HG03460 (cell line): Measurements from ENCODE around the gene TBX2.

Experiments
- ATAC-seq: cut with Tn5 transposase; IDR thresholded peaks from one replicate; pipeline ENCODE4 v1.9.1; 2021; ENCODE audit not compliant: unreplicated experiment

TBX2 gene

DNA sequence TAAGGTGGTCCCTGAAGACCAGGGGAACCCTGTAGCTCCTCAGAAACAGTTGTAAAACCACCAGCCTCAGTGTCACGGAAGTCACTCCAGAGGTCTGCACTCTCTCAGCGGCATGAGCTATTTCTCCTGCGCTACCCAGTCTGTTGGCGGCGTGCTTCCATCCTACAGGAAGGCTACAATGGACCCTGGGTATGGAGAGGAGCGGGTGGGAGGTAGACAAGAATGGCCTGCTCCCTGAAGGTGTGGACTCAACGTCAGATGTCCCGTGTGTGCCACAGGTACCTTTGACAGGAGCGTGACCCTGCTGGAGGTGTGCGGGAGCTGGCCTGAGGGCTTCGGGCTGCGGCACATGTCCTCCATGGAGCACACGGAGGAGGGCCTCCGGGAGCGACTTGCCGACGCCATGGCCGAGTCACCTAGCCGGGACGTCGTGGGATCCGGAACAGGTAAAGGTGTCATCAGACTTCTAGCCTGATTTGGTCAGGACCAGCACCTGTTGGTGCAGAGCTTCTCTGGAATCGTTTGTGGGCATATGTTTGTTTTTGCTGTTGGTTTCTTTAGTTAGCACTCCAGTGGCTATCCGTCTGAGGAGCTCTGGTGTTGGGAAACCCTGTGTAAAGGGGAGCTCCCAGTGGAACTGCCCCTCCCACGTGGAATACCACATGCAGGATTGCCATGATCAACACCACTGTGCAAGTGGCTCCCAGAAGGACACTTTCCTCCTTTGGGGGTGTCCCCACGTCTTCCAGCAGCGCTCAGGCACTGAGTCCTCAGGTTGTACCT is 31.4 kb upstream of the TBX2 start:
- no peak for ATAC-seq

GRCh38 chr17:61368832-61369450 is 30.7 kb upstream of the TBX2 start:
- no peak for ATAC-seq

- no peak for ATAC-seq
Observed at GRCh38 chr17:61369751-61370150, 29.9 kb upstream of the TBX2 start.

DNA sequence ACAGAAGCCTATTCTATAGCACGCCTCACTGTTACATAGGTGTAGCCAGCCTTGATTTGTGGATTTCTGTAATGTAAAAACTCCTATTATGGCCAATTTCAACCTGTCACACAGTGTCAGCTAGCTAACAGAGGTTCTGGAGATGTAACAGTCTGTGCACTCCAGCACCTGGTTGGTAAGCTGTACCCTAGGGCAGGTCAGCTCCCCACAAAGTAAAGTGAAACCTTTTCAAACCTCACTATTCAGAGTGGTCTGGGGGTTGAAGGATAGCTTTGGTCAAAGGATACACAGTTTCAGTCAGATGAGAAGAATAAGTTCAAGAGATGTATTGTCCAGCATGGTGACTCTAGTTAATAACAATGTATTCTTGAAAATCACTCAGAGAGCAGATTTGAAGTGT is 28.5 kb upstream of the TBX2 start:
- ATAC-seq, result no peak

DNA sequence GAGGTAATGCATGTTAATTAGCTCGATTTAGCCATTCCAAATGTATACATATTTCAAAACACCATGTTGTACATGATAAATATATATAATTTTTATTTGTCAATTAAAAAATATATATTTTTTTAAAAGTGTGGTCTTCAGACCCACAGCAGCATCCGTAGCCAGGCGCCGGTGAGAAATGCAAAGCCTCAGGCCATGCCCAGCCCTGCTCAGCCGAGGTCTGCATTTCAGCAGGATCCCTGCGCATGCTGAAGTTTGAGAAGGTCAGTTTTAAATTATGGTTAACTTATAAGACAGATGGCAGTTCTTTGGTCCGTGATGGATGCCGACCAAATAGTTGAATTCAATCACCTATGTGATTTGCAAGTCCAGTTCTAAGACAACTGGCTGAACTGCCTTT is 28.0 kb upstream of the TBX2 start:
- ATAC-seq, result no peak

DNA sequence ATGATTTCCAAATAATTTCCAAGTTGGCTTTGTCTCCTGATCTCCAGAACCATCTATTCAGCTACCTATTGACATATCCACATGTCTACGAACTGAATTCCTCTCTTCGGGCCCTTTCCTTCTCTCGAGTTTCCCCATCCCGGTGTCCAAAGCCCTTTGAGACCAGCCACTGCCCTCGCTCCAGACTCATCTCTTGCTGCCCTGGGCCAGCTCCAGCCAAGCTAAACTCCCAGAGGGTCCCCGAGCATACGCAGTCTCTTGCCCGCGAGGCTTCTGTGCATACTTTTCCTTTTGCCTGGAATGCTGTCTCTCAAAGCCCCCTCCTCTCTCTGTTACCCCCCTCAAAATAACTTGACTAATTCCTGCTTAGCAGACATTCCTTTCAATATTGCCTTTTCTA is 27.2 kb upstream of the TBX2 start:
- ATAC-seq, result no peak

DNA sequence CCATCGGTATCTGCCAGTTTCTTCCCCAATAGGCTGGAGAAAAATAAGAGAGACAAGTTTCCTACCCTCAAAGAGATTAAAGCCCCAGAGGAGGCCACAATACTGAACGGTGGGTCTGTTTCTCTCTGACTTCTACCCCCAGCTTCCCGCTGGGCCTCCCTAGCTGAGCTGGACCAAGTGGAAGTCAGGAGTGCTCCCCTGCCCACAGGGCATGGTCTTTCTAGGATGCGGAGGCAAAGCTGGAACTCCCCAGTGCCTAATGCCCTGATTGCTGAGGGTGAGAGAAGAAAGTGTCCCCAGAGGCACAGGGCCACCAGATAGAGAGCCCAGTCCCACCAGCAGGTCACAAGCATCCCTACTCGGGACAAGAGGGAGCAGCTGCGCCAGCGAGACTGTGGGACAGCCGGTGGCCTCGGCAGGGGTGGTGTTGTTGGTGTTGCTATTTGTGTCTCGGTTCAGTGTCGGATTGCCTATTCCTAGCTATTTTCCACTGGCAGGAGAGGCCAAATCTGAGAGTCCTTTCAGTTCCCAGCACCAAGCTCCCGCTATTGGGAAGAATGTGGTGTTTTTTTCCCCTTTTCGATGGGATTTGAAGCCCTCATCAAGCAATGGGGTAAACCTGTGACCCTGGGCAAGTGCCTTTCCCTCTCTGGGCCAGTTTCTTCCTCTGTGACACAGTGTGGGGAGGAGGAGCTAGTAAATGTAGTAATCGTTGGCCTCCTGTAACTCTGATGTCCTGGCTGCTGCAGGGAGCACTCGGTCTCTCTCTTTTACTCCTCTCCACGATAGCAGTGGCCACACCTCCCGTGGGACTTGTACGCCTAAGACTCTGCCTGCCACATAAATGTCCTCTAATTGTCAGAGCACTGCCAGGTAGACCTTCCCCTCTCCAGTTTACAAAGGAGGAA is 22.5 kb upstream of the TBX2 start:
- ATAC-seq, result no peak

GRCh38 chr17:61378658-61379456 is 20.8 kb upstream of the TBX2 start:
- no peak for ATAC-seq

- ATAC-seq, result no peak
Observed at GRCh38 chr17:61379457-61380216, 20.0 kb upstream of the TBX2 start.

DNA sequence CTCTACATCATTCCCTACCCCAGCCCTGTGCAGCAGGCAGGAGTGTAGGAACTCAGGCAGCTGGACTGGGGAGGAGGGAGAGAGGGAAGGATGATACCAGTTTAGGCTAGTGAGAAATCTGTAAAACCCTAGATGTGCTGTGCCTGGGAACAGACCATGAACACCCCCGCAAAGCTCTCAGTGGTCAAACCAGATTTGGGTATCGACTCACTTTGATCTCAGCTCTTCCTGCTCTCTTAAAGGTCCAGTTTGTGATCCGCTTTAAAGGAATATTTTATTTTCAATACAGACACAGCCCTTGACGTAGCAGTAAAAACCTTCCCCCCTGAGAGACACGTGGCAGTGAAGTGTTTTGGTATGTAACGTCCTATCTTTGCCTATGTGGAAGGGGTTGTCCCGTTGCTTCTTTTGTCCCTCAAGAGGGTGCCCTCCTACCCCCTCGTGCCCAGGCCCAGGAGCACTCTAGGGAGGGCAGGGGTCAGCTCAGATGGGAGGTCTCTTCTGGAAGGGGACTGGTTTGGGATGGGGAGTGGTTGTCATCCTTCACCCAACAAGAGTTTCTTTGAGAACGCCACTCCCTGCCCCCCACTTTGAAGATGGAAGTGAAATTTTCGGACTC is 19.3 kb upstream of the TBX2 start:
- no peak for ATAC-seq

DNA sequence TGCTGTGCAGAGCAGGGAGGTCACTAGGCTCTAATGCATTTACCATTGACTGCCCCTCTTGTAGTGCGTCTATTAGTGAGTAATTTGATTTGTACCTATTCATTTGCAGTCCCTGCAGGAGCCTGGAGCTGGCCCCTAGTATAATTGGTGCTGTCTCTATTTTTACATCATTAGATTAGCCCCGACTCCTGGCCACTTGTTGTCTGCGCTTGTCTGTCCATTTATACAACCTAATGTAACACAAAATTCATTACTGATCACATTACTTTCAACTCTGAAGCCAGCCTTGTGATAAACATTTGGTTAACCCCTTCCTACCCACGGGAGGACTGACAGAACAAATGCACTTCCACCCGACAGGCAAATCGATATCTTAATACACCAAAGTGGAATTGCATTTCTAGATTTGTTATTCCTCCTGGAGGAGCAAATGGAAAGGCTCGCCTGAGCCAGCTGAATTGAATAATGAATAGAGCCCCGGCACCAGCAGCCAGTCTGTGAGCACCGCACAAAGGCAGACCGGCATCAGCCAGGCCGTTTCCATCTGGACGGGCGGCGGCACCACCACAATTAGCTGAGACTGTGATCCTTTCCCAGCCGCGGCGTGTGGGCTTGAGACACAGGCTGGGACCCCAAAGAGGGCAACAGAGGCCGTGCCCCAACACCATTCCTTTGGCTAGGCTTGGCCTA is 18.7 kb upstream of the TBX2 start:
- no peak for ATAC-seq

DNA sequence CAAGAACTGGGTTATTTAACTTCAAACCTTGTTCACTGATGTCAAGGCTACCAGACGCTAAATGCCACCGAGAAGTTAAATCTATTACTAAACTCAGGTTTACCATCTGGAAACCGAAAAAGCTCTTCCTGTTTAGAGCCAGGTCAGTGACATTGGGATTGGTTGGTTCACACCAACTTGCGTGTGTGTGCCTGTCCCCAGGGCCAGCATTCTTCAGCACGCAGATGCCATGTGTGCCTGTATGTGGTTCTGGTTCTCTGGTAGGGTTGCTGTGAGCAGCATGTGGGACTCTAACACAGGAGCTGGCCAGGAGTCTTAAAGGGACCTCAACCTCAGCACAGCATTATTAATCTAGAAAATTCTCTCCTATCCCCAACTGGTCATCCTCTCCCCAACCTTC is 18.1 kb upstream of the TBX2 start:
- ATAC-seq, result no peak

- ATAC-seq, result no peak
Observed at GRCh38 chr17:61382796-61383688, 16.6 kb upstream of the TBX2 start.

DNA sequence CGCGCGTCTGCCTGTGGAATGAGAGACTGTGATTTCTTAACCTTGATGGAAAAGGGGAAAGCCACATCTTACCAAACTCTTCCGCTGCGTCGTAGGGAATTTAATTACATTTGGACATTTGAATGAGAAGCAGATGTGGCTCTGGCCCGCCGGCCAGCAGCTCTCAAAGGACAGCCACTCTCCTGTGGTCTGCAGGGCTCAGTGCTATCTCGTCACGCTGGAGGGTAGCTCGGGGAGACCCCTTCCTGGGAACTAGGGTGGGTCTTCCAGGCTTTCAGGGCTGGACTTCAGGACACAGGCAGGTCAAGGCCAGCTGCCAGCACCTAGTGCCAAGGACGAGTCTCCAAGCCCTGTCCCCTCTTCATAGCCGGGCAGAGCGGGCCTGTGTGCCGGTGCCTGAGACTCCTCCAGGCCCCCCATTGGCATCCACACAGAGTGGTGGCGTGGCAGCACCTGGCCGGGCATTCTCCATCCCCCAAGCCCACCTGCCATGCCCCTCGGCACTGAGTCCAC is 15.9 kb upstream of the TBX2 start:
- ATAC-seq, result no peak

DNA sequence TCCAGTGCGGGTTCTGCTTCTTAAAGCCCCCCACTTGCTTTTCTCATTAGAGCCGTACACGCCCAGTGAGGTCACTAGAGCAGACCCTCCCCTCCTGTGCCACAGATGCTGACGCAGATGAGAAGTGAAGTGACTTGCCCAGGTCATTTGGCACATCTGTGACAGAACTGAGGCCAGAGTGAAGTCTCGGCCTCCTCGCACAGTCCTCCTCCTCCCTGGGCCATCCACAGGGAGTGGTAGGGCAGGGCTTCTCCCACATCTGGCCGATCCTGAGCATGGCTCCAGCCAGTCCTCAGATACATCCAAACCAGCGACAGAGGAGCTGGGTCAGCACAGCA is 15.3 kb upstream of the TBX2 start:
- no peak for ATAC-seq

GRCh38 chr17:61384692-61385576 is 14.7 kb upstream of the TBX2 start:
- no peak for ATAC-seq

DNA sequence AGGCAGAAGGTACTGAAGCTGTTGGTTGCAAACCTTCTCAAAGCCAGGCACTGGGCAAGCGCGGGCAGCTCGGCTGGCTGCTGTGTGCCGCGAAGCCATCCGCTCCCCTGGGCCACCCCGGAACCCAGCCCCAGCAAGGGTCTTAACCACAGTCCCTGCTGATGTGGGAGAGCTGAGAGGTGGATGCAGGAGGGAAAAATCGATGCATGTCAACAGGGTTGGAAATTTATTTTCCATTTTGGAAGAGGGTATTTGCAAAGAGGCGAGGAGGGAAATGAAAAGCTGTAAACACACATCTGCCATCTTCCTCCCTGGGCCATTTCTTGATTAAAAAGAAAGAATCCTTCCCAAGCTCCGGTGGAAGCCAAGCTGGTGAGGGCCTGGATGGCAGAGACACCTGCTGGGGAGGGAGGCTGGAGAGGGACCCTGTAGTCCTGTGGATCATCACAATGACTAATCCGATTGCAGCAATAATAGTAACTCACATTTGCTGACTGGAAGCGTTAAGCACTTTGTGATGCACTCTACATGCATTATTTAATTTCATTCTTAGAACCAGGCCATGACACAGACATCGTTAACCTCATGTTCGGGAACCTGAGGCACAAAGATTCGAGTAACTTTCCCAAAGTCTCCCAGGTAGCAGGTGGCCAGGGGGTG is 13.9 kb upstream of the TBX2 start:
- ATAC-seq, result no peak
